Peyer's patch (tissue), 4 donors: ENCODE measurements around the gene NHSL1.

Experiments
- CTCF ChIP-seq, 6 experiments: fragments of 450-650 bp in 4 of 6; fragments of 200-600 bp in 2 of 6; sonication (generic) in 1 of 6; IDR thresholded peaks; one replicate each; pipeline ENCODE4 v1.5.1; 2017 to 2019; ENCODE audit warnings: antibody characterized with exemption in 6 of 6, mild to moderate bottlenecking in 3 of 6, moderate library complexity in 1 of 6
- POLR2A ChIP-seq, 2 donors: fragments of 450-650 bp; IDR thresholded peaks; one replicate each; pipeline ENCODE4 v1.5.1; 2017; ENCODE audit warnings: antibody characterized with exemption in 2 of 2, mild to moderate bottlenecking in 2 of 2, moderate library complexity in 2 of 2

- TF ChIP-seq POLR2A (IDR thresholded peaks at IDR 0.05) (no peak), CTCF (IDR thresholded peaks at IDR 0.05) (no peak)
These were observed 37.6 kb downstream of the NHSL1 start for GRCh38 chr6:138461647-138462046.
